ENCODE results near the gene PTGES2.
"Not testable (repeated sequence)": the region's sequence is repeated elsewhere in the genome, so short reads cannot be mapped to it uniquely, and the experiment has no call there.

Gene PTGES2

DNA sequence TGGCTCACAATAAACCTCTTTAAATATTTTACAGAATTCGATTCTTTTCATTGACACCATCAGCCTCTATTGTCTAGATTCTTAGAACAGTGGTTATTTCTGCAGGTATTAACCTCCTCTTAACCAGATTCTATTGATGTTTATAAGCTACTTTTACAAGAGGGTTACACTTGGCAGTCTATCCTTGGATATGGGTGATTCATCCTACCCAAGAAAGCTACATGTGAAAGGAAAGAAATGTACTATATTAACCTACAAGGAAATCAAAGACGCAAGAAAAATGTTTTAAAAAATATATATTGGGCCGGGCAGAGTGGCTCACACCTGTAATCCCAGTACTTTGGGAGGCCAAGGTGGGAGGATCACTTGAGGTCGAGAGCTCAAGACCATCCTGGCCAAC lies 42.8 kb downstream of the PTGES2 start:
- no peak for DNase-seq

DNA sequence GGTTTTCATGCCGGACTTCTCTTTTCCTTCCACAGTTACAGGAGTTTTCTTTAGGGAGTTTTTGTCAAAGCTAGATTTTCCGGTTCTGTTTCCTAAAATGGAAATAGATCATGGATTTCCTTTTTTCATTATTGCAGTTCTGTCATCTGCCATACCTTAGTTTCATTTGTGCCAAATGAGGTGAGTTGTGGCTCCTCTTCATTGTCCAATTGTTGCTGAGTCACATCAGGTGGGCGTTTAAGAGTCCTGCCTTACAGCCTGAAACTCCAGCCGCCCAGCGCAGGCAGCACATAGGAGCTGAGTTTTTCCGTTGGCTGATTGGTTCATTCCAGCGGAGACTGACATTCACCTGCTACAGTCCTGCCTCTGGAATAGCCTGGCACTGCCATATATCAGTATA lies 45.4 kb downstream of the PTGES2 start:
- DNase-seq: no peak

DNA sequence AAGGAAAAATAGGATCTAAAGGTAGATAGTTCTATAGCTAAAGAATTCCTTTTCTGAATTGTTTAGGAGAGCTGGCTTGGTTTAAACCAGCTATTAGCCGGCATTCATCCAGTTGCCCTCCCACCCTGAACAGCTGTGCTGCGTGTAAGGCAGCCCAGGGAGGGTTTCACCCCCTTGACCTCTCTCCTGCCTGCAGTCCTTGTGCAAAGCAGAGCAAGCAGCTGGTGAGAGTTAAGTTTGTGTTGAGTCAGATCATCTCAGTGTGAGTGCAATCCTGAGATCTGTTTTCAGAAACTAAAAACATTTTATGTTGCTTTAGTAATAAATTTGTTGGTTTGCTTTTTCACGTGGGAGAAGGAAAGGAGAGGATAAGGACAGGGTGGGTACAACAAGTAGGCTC lies 46.5 kb downstream of the PTGES2 start:
- no peak for DNase-seq

DNA sequence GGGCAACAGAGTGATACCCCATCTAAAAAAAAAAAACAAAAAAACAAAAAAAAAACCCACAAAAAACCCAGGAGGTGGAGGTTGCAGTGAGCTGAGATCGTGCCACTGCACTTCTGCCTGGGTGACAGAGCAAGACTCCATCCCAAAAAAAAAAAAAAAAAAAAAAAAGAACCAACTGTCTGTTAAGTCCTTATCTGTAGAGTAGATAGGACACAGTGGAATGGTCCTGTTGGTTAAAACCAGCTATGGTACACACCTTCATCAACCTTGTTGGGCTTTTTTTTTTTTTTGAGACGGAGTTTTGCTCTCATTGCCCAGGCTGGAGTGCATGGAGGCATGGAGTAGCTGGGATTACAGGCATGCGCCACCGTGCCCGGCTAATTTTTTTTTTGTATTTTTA lies 47.3 kb downstream of the PTGES2 start:
- DNase-seq: no peak

DNA sequence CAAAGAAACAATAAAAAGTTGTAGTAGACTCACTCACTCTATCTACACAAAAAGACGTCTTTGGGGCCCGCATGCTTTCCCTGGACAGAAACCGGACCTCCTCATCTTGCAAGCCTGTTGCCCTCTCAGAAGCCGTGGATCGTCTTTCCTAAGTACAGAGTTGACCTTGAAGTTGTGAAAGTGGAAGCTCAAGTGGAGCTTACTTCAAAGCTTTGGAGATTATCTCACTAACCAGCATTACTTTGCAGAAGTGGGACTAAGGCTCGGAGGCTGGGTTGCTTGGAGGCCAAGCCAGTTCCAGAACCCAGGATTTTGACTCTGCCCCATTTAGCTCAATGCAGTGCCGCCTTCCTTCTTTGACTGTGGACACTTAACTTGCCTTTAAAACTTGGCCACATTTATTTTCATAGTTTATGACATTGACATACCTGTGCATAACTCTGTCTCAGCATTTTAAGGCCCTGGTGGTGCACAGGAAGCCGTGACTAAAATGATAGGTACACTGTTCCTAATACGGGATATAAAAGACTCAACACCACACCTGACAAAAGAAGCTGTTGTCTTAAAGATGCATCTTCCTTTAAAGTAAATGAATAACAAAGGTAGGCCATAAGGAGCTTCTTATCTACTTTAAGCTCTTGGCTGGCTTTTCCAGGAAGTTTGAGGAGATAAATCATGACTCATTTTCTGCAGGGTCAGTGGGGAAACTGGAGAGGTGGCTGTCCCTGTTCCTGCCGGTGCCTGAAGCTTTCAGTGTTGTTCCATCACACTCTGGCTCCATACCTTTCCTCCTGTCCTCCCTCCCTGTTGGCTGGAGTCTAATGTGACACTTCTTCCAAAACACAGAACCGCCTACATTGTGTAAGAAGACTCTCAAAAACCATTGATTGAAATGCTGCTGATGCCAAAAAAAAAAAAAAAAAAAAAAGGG lies 48.8 kb downstream of the PTGES2 start:
- no peak for DNase-seq

DNA sequence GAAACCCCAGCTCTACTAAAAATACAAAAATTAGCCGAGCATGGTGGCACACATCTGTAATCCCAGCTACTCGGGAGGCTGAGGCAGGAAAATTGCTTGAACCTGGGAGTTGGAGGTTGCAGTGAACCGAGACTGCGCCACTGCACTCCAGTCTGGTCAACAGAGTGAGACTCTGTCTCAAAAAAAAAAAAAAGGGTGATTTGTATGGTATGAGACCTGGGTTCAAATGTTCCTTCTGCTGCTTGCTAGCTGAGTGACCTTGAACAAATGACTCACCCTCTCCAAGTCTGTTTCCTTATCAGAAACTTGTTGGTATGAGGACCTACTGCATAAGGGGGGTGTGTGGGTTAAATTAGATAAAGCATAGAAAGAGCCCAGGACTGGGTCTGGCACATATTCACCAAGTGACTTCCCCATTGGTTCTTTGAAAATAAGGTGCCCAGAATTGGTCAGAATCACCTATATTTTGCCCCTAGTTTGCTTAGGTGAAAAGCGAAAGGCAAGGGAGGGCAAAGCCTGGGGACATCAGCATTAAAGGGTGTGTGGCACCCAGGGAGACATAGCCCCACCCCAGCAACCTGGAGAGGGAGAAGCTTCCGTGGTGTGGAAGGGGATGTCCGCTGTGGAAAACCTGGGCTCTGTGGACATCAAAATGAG lies 49.6 kb downstream of the PTGES2 start:
- DNase-seq: no peak

DNA sequence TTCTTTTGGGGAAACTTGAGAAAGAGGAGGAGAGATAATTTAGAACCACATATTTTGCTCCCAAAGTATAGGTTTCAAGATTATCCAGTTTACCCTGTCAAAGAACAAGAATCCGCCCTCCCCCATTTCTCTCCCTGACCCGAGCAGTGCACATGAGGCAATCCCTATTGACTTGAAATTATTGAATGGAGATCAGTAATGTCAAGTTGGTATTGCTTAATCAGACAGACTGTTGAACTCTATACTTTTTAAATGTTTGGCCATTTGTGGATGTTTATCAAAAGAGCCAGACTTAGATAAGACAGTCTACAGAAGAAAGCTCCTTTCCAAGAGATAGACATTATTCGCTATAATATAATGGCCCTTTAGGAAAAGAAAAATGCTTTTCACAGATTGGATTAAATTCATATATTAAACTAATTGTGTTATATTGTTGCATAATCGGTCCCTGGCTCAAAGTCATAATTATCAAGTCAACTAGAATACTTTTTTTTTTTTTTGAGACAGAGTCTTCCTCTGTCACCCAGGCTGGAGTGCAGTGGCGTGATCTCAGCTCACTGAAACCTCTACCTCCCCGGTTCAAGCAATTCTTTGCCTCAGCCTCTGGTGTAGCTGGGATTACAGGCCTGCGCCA lies 54.2 kb downstream of the PTGES2 start:
- DNase-seq: no peak

DNA sequence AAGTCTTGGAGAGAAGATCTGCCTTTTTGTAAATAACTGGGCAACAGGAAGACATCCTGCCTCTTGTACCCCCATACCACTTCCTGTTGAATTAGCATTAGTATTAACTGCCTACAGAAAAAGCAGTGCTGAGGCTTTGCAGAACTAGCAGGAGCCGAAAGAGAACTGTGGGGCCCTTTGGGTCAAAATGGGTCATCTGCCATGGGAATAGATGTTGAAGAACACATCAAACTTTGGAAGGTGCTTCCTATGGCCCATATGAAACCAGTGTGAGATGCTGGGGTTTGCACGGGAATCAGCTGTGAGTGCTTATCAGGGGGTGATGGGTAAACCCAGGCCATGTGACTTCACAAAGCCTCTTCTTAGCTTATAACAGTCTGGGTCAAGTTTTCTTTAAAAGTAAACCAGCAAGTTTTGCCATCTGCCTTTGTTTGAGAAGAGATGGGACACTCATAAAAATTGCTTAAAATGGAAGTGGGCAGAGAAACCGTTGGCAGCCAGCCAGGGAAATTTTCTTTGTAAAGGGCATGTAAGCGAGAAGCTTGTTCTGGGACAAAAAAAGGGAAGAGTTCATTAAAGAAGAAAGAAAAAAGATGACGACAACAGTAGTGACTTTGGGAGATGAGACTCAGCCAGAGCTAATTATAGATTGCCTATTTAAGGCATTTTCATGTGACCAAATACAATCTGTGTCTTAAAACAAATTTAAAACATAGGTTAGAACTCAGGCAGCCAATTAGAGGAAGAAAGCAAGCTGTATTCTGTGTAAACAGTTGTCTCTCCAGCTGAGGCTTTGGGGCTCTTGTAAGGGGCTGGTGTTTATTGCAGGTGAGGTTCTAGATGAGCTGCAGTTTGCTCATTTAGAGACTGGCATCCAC lies 55.1 kb downstream of the PTGES2 start:
- DNase-seq: peak; percentile 72

DNA sequence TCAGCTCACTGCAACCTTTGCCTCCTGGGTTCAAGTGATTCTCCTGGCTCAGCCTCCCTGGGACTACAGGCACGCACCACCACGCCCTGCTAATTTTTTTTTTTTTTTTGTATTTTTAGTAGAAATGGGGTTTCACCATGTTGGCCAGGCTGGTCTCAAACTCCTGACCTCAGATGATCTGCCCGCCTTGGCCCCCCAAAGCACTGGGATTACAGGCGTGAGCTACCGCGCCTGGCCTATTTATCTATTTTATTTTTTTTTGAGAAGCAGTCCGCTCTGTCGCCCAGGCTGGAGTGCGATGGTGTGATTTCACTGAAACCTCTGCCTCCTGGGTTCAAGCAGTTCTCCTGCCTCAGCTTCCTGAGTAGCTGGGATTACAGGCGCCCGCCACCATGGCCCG lies 56.1 kb downstream of the PTGES2 start:
- not testable (repeated sequence) for DNase-seq

DNA sequence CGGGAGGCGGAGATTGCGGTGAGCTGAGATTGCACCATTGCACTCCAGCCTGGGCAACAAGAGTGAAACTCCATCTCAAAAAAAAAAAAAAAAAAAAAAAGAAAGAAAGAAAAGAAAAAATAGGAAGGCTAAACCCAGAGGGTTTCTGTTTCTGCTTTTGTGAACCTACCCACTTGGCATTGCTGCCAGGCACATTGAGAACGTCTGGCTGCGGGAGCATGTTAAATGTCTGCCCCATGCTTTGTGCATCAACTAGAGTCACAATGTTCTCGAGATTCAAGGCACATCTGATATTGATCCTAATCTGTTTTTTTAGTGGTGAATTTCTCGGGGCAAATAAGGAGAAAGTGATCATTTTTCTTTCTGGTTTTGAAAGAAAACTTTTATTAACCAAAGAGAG lies 56.7 kb downstream of the PTGES2 start:
- no peak for DNase-seq
